ENCODE results near the gene ARID5B. TPM values are rescaled to one million over a fixed set of nuclear protein-coding genes. Genes with fewer than 3 reads are reported as not detected.

ARID5B gene
- total and polyA plus RNA-seq, 2 donors (not counting 1 experiment from before 2014, with no cell fraction given), result 118 to 145 TPM

GRCh38 chr10:62000037-62000603 lies 98.6 kb downstream of the ARID5B start:
- Histone ChIP-seq H3K4me1 (ENCODE audit: control insufficient read depth, extremely low read depth, insufficient read depth, low read length) (no peaks in the 10 kb centered on the region), H3K9ac (ENCODE audit: insufficient read depth, low read length) (no peak overlapping the region), H3K36me3 (ENCODE audit: control insufficient read depth, insufficient read depth, low read length) (peaks cover 7% of the 10 kb centered on the region), H3K79me2 (ENCODE audit: control insufficient read depth, insufficient read depth, low read length) (peaks cover 24% of the 10 kb centered on the region), H4K20me1 (ENCODE audit: control insufficient read depth, extremely low read depth, insufficient read depth, low read length) (no peaks in the 10 kb centered on the region), H3K9me3 (ENCODE audit: control insufficient read depth, insufficient read depth, low read depth, low read length) (no peaks in the 10 kb centered on the region), H3K27ac (ENCODE audit: insufficient read depth, low read length) (no peak overlapping the region), H2AFZ (ENCODE audit: low read length) (no peak overlapping the region), H3K4me2 (ENCODE audit: extremely low read depth, insufficient read depth, low read length) (no peak overlapping the region), H3K27me3 (ENCODE audit: control insufficient read depth, insufficient read depth, low read length) (no peaks in the 10 kb centered on the region), H3K4me3 (replicated peaks in 1 of 4; ENCODE audit: control extremely low read depth in 1 of 4, insufficient read depth in 1 of 4, low read depth in 3 of 4, low read length in 4 of 4) (no peak overlapping the region)
- no peak for DNase-seq (ENCODE audit: low read depth in 2 of 2)
- TF ChIP-seq CTCF (conservative IDR thresholded peaks at IDR 0.05 in 1 of 2, IDR thresholded peaks at IDR 0.05 in 1 of 2; ENCODE audit: low read depth in 1 of 2, low read length in 2 of 2) (no peak), EZH2 (IDR thresholded peaks at IDR 0.05; ENCODE audit: low read length, missing control alignments) (no peak)

- no peak overlapping the region for H3K4me2 ChIP-seq (ENCODE audit: extremely low read depth, insufficient read depth, low read length)
- H2AFZ ChIP-seq (ENCODE audit: low read length), result no peak overlapping the region
- no peaks in the 10 kb centered on the region for H4K20me1 ChIP-seq (ENCODE audit: control insufficient read depth, extremely low read depth, insufficient read depth, low read length)
- H3K36me3 ChIP-seq (ENCODE audit: control insufficient read depth, insufficient read depth, low read length), result peaks cover 7% of the 10 kb centered on the region
- H3K27me3 ChIP-seq (ENCODE audit: control insufficient read depth, insufficient read depth, low read length), result no peaks in the 10 kb centered on the region
- TF ChIP-seq EZH2 (IDR thresholded peaks at IDR 0.05; ENCODE audit: low read length, missing control alignments) (no peak), CTCF (conservative IDR thresholded peaks at IDR 0.05 in 1 of 2, IDR thresholded peaks at IDR 0.05 in 1 of 2; ENCODE audit: low read depth in 1 of 2, low read length in 2 of 2) (no peak)
- H3K9ac ChIP-seq (ENCODE audit: insufficient read depth, low read length), result no peak overlapping the region
- H3K27ac ChIP-seq (ENCODE audit: insufficient read depth, low read length), result no peak overlapping the region
- H3K4me3 ChIP-seq (replicated peaks in 1 of 4; ENCODE audit: control extremely low read depth in 1 of 4, insufficient read depth in 1 of 4, low read depth in 3 of 4, low read length in 4 of 4), result no peak overlapping the region
- DNase-seq (ENCODE audit: low read depth in 2 of 2), result no peak
- H3K9me3 ChIP-seq (ENCODE audit: control insufficient read depth, insufficient read depth, low read depth, low read length), result no peaks in the 10 kb centered on the region
- no peaks in the 10 kb centered on the region for H3K4me1 ChIP-seq (ENCODE audit: control insufficient read depth, extremely low read depth, insufficient read depth, low read length)
- H3K79me2 ChIP-seq (ENCODE audit: control insufficient read depth, insufficient read depth, low read length), result peaks cover 23% of the 10 kb centered on the region
Measured at GRCh38 chr10:62000726-62001125, 99.2 kb downstream of the ARID5B start.

- Histone ChIP-seq H4K20me1 (ENCODE audit: control insufficient read depth, extremely low read depth, insufficient read depth, low read length) (no peaks in the 10 kb centered on the region), H2AFZ (ENCODE audit: low read length) (no peak overlapping the region), H3K9me3 (ENCODE audit: control insufficient read depth, insufficient read depth, low read depth, low read length) (no peaks in the 10 kb centered on the region), H3K9ac (ENCODE audit: insufficient read depth, low read length) (no peak overlapping the region), H3K27ac (ENCODE audit: insufficient read depth, low read length) (no peak overlapping the region), H3K79me2 (ENCODE audit: control insufficient read depth, insufficient read depth, low read length) (peaks cover 22% of the 10 kb centered on the region), H3K36me3 (ENCODE audit: control insufficient read depth, insufficient read depth, low read length) (peaks cover 7% of the 10 kb centered on the region), H3K4me3 (replicated peaks in 1 of 4; ENCODE audit: control extremely low read depth in 1 of 4, insufficient read depth in 1 of 4, low read depth in 3 of 4, low read length in 4 of 4) (no peak overlapping the region), H3K4me1 (ENCODE audit: control insufficient read depth, extremely low read depth, insufficient read depth, low read length) (no peaks in the 10 kb centered on the region), H3K27me3 (ENCODE audit: control insufficient read depth, insufficient read depth, low read length) (no peaks in the 10 kb centered on the region), H3K4me2 (ENCODE audit: extremely low read depth, insufficient read depth, low read length) (no peak overlapping the region)
- no peak for DNase-seq (ENCODE audit: low read depth in 2 of 2)
- TF ChIP-seq EZH2 (IDR thresholded peaks at IDR 0.05; ENCODE audit: low read length, missing control alignments) (no peak), CTCF (conservative IDR thresholded peaks at IDR 0.05 in 1 of 2, IDR thresholded peaks at IDR 0.05 in 1 of 2; ENCODE audit: low read depth in 1 of 2, low read length in 2 of 2) (no peak)
Measured at GRCh38 chr10:62001898-62002297, 100.4 kb downstream of the ARID5B start.

All from fibroblast of lung (primary cell).